GM20000 (cell line): Measurements from ENCODE around the gene CACHD1.

Experiments used
- DNase-seq: peaks from one replicate; pipeline ENCODE4 v3.0.0; 2012; ENCODE audit warnings: low spot score
- CTCF ChIP-seq: IDR thresholded peaks from 2 replicates; pipeline ENCODE4 v1.5.1; 2012; ENCODE audit warnings: mild to moderate bottlenecking, control low read depth; ENCODE audit errors: extremely low read depth, missing control alignments

CACHD1 gene

GRCh38 chr1:64679177-64679576, 209.2 kb downstream of the CACHD1 start:
- no peak for DNase-seq
- no peak for TF ChIP-seq CTCF

- no peak for DNase-seq
- no peak for TF ChIP-seq CTCF
Observed at GRCh38 chr1:64680599-64680998, 210.7 kb downstream of the CACHD1 start.

GRCh38 chr1:64681043-64681442, 211.1 kb downstream of the CACHD1 start:
- DNase-seq: no peak
- no peak for TF ChIP-seq CTCF

- DNase-seq: no peak
- no peak for TF ChIP-seq CTCF
Observed at GRCh38 chr1:64683419-64683818, 213.5 kb downstream of the CACHD1 start.

GRCh38 chr1:64685217-64685616, 215.3 kb downstream of the CACHD1 start:
- no peak for TF ChIP-seq CTCF
- no peak for DNase-seq

- DNase-seq: no peak
- TF ChIP-seq CTCF: no peak
Observed at GRCh38 chr1:64685765-64686341, 215.9 kb downstream of the CACHD1 start.

GRCh38 chr1:64686828-64687724, 217.1 kb downstream of the CACHD1 start:
- peak; percentile 53 for DNase-seq

More at GRCh38 chr1:64686828-64687724, 217.1 kb downstream of the CACHD1 start:
- peak; percentile 59 for TF ChIP-seq CTCF
